ENCODE data around the gene MTHFS.

DNA sequence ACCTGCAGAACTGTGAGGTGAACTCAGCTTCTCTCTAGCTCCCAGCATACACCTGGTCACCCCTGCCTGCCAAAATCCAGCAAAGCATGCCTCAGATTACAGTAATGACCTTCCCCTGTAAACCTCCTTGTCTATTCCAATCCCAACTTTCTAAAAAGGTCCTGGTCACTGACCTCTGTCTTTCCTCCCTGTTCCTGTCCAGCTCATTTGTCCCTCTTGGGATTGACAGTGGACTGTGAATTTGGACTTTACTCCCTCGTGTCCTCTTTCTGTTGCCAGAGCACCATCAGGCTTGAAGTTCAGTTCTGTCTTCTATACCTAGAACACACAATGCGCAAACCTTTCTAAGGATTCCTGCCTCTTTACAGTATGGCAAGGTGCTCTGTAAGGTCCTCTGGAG lies 50.3 kb downstream of the MTHFS start:
- TF ChIP-seq EZH2 (IDR thresholded peaks at IDR 0.05; ENCODE audit: low read length) = no peak
- no peak for TF ChIP-seq CTCF (optimal IDR thresholded peaks at IDR 0.05 in 1 of 3, IDR thresholded peaks at IDR 0.05 in 1 of 3, conservative IDR thresholded peaks at IDR 0.05 in 1 of 3; ENCODE audit: extremely low read depth in 1 of 3, insufficient read depth in 2 of 3, low read length in 3 of 3)
